CD14-positive monocyte (primary cell): ENCODE measurements around the gene LRRC4C. TPM values are rescaled to one million over a fixed set of nuclear protein-coding genes. Genes with fewer than 3 reads are reported as not detected.

Experiments
- DNase-seq, 3 donors: peaks; one replicate each; pipeline ENCODE4 v3.0.0-alpha.2; 2011 to 2022
- H2AFZ ChIP-seq: 2 replicates; pipeline ENCODE4 v1.6.0; 2012; ENCODE audit warnings: mild to moderate bottlenecking, low read depth, low read length, inconsistent platforms; ENCODE audit not compliant: insufficient read depth, poor library complexity, severe bottlenecking
- H3K27ac ChIP-seq, 2 donors: 1 replicate in 1 of 2; 2 replicates in 1 of 2; pipeline ENCODE4 v1.5.1; 2012 to 2013; ENCODE audit warnings: low read length in 2 of 2, control low read depth in 1 of 2, inconsistent platforms in 1 of 2, low read depth in 1 of 2, mild to moderate bottlenecking in 1 of 2
- H3K27me3 ChIP-seq, 2 donors: one replicate each; pipeline versions ENCODE4 v1.6.0 to v1.6.1; 2011 to 2013; ENCODE audit warnings: low read length in 2 of 2; ENCODE audit not compliant: control insufficient read depth in 2 of 2, insufficient read depth in 2 of 2
- H3K36me3 ChIP-seq, 2 donors: replicated peaks in 1 of 2; 1 replicate in 1 of 2; 2 replicates in 1 of 2; pipeline versions ENCODE4 v1.5.1 to v1.6.1; 2012 to 2013; ENCODE audit warnings: low read length in 2 of 2, control low read depth in 1 of 2, inconsistent platforms in 1 of 2, mild to moderate bottlenecking in 1 of 2; ENCODE audit not compliant: insufficient read depth in 2 of 2, control insufficient read depth in 1 of 2
- H3K4me1 ChIP-seq, 2 donors: 1 replicate in 1 of 2; 2 replicates in 1 of 2; pipeline versions ENCODE4 v1.5.1 to v1.6.1; 2012 to 2013; ENCODE audit warnings: low read length in 2 of 2, control low read depth in 1 of 2, inconsistent platforms in 1 of 2, mild to moderate bottlenecking in 1 of 2, moderate library complexity in 1 of 2; ENCODE audit not compliant: insufficient read depth in 2 of 2, control insufficient read depth in 1 of 2
- H3K4me2 ChIP-seq: replicated peaks from 2 replicates; pipeline ENCODE3; 2012; ENCODE audit warnings: low read length, moderate library complexity, mild to moderate bottlenecking; ENCODE audit not compliant: poor library complexity, severe bottlenecking; ENCODE audit errors: extremely low read depth
- H3K4me3 ChIP-seq, 3 experiments: fragments of 200-600 bp in 1 of 3; sonication (generic) in 1 of 3; replicated peaks in 1 of 3; 1 replicate in 2 of 3; 2 replicates in 1 of 3; pipeline ENCODE4 v1.5.1; 2011 to 2013; ENCODE audit warnings: low read length in 3 of 3, mild to moderate bottlenecking in 3 of 3, control low read depth in 2 of 3, low read depth in 2 of 3, inconsistent platforms in 1 of 3, moderate library complexity in 1 of 3
- H3K79me2 ChIP-seq: 2 replicates; pipeline ENCODE4 v1.6.0; 2012; ENCODE audit warnings: mild to moderate bottlenecking, control low read depth, inconsistent platforms, low read length, moderate library complexity; ENCODE audit not compliant: insufficient read depth
- H3K9ac ChIP-seq: 2 replicates; pipeline ENCODE4 v1.6.0; 2017; ENCODE audit warnings: low read length, mild to moderate bottlenecking; ENCODE audit not compliant: insufficient read depth, poor library complexity, severe bottlenecking
- H3K9me3 ChIP-seq, 2 donors: replicated peaks in 1 of 2; 1 replicate in 1 of 2; 2 replicates in 1 of 2; pipeline versions ENCODE4 v1.5.1 to v1.6.1; 2012 to 2013; ENCODE audit warnings: low read length in 2 of 2, control low read depth in 1 of 2; ENCODE audit not compliant: control insufficient read depth in 1 of 2, insufficient read depth in 1 of 2
- H4K20me1 ChIP-seq: 2 replicates; pipeline ENCODE4 v1.6.0; 2012; ENCODE audit warnings: mild to moderate bottlenecking, low read length, control low read depth, moderate library complexity; ENCODE audit not compliant: insufficient read depth
- H3K27ac Mint-ChIP-seq, 7 donors: one replicate each; pipeline ENCODE4 v1.8.0; 2020; ENCODE audit warnings: mild to moderate bottlenecking in 7 of 7, mixed read lengths in 7 of 7, moderate library complexity in 6 of 7, inconsistent platforms in 2 of 7
- H3K27me3 Mint-ChIP-seq, 3 donors: one replicate each; pipeline ENCODE4 v1.8.0; 2021 to 2022; ENCODE audit warnings: low read depth in 3 of 3, mild to moderate bottlenecking in 3 of 3, mixed read lengths in 3 of 3, moderate library complexity in 3 of 3, inconsistent platforms in 1 of 3
- H3K36me3 Mint-ChIP-seq, 2 donors: one replicate each; pipeline ENCODE4 v1.8.0; 2020; ENCODE audit warnings: mixed read lengths in 2 of 2, inconsistent platforms in 1 of 2, mild to moderate bottlenecking in 1 of 2
- H3K4me1 Mint-ChIP-seq: one replicate; pipeline ENCODE4 v1.8.0; 2020; ENCODE audit warnings: mild to moderate bottlenecking, mixed read lengths
- H3K4me3 Mint-ChIP-seq, 2 donors: one replicate each; pipeline ENCODE4 v1.8.0; 2020; ENCODE audit warnings: mild to moderate bottlenecking in 2 of 2, mixed read lengths in 2 of 2, moderate library complexity in 1 of 2
- H3K9me3 Mint-ChIP-seq, 7 donors: one replicate each; pipeline ENCODE4 v1.8.0; 2020 to 2022; ENCODE audit warnings: mixed read lengths in 7 of 7, mild to moderate bottlenecking in 6 of 7, moderate library complexity in 6 of 7, inconsistent platforms in 2 of 7
- WGBS: methylation state at CpG from one replicate; pipeline ENCODE4 v1.1.5; 2013; ENCODE audit warnings: missing lambda C conversion rate; ENCODE audit not compliant: insufficient coverage; 5-methylcytosine and 5-hydroxymethylcytosine counted together
- intact Hi-C, 2 donors: fragments of 100-400 bp; cut with micrococcal nuclease; formaldehyde crosslinking; loops; one replicate each; pipeline versions ENCODE4 v1.15.0 to v1.15.1; 2023
- polyA plus RNA-seq, 3 donors: library from polyadenylated mRNA; depleted of rRNA in 1 of 3; unstranded in 2 of 3; stranded (reverse) in 1 of 3; fragments of 300-500 nt in 2 of 3; fragments of >200 nt in 1 of 3; fragmentation: Illumina TruSeq in 2 of 3; gene quantifications; 1 replicate in 2 of 3; 2 replicates in 1 of 3; pipeline ENCODE4 v1.2.3, GENCODE V29; 2012 to 2021
- TF ChIP-seq, protein P1 (sequence below): fragments of 200-600 bp; IDR thresholded peaks from one replicate; pipeline ENCODE4 v1.8.0; 2022; ENCODE audit warnings: antibody characterized with exemption, mild to moderate bottlenecking

The LRRC4C gene
- polyA plus RNA-seq, 3 donors: not detected

DNA sequence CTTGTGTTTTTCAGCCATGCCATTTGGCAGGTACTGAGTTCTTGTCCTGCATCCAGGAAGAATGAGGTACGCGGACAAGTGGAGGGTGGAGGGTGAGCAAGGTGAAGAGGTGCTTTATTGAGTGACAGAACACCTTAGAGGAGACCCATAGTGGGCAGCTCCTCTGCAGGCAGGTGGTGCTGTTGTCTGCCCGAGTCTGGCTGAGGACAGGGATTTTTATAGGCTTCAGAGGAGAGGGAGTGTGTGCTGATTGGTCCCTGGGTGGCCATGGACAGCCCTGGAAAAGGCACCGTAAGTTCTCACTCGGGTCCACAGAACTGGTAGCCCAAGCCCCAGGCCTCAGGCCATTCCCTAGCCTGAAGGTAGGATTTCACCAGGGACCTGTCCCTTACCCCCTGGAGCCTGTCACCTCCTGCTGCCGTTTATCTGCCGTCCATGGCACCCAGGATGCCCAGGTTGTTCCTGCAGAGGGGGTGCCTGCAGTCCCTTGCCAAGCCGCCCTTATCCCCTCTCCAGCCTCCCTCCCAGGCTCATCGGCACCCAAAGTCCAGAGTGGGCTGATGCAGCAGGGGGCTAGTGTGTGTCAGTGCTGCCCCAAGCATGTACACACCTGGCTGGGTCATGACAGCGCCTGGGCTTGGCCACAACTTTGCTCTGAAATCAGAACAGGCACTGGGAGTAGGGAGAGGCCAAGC is 213.6 kb downstream of the LRRC4C start:
- Histone ChIP-seq H3K4me2 (no peak overlapping the region), H4K20me1 (no peaks in the 10 kb centered on the region), H3K79me2 (no peaks in the 10 kb centered on the region), H3K36me3 (no peaks in the 10 kb centered on the region), H3K27me3 (no peaks in the 10 kb centered on the region), H3K9ac (no peak overlapping the region), H3K4me1 (no peaks in the 10 kb centered on the region), H3K27ac (no peak overlapping the region), H3K9me3 (peaks cover 5 to 15% of the 10 kb centered on the region in 2 donors), H2AFZ (no peak overlapping the region), H3K4me3 (no peak overlapping the region)
- Mint-ChIP-seq H3K27ac (no peak overlapping the region), H3K36me3 (no peaks in the 10 kb centered on the region), H3K9me3 (peaks cover 0 to 5% (median 2%) of the 10 kb centered on the region in 7 donors), H3K27me3 (peaks cover 0 to 1% (median 0%) of the 10 kb centered on the region in 3 donors), H3K4me1 (no peaks in the 10 kb centered on the region), H3K4me3 (no peak overlapping the region)
- no peak for DNase-seq
- intact Hi-C loops: no loop called here
- TF ChIP-seq, protein P1, sequence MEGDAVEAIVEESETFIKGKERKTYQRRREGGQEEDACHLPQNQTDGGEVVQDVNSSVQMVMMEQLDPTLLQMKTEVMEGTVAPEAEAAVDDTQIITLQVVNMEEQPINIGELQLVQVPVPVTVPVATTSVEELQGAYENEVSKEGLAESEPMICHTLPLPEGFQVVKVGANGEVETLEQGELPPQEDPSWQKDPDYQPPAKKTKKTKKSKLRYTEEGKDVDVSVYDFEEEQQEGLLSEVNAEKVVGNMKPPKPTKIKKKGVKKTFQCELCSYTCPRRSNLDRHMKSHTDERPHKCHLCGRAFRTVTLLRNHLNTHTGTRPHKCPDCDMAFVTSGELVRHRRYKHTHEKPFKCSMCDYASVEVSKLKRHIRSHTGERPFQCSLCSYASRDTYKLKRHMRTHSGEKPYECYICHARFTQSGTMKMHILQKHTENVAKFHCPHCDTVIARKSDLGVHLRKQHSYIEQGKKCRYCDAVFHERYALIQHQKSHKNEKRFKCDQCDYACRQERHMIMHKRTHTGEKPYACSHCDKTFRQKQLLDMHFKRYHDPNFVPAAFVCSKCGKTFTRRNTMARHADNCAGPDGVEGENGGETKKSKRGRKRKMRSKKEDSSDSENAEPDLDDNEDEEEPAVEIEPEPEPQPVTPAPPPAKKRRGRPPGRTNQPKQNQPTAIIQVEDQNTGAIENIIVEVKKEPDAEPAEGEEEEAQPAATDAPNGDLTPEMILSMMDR: no peak
- 88% methylated on average over 8 of the region's 10 CpGs for WGBS

DNA sequence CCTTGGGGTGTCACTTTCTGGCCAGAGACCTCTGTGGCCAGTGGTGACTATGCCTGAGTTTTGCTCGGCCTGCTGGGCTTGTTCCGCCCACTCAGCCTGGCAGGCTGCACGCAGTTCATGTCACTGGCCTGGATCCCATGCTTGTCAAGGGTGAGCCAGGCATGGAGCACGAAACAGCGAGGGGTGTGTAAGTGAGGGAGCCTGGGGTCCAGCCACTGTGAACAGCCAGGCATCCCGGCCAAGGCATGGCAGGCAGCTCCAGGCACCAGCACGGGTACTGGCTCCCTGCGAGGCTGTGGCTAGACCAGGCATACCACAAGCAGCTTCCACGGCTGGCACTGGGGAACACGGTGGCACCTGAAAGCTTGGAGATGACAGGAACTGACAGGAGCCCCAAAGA is 214.3 kb downstream of the LRRC4C start:
- Histone ChIP-seq H2AFZ (no peak overlapping the region), H3K9ac (no peak overlapping the region), H3K4me1 (no peaks in the 10 kb centered on the region), H3K27ac (no peak overlapping the region), H3K36me3 (no peaks in the 10 kb centered on the region), H3K4me3 (no peak overlapping the region), H3K4me2 (no peak overlapping the region), H3K9me3 (peaks cover 5 to 15% of the 10 kb centered on the region in 2 donors), H3K79me2 (no peaks in the 10 kb centered on the region), H4K20me1 (no peaks in the 10 kb centered on the region), H3K27me3 (no peaks in the 10 kb centered on the region)
- TF ChIP-seq, protein P1: no peak
- WGBS: 91% methylated on average over 9 of the region's 10 CpGs
- DNase-seq: no peak
- Mint-ChIP-seq H3K4me3 (no peak overlapping the region), H3K27me3 (no peaks in the 10 kb centered on the region), H3K9me3 (peaks cover 0 to 5% (median 2%) of the 10 kb centered on the region in 7 donors), H3K36me3 (no peaks in the 10 kb centered on the region), H3K4me1 (no peaks in the 10 kb centered on the region), H3K27ac (no peak overlapping the region)
- intact Hi-C loops: no loop called here
